ENCODE measurements around the gene PLPPR3.

DNA sequence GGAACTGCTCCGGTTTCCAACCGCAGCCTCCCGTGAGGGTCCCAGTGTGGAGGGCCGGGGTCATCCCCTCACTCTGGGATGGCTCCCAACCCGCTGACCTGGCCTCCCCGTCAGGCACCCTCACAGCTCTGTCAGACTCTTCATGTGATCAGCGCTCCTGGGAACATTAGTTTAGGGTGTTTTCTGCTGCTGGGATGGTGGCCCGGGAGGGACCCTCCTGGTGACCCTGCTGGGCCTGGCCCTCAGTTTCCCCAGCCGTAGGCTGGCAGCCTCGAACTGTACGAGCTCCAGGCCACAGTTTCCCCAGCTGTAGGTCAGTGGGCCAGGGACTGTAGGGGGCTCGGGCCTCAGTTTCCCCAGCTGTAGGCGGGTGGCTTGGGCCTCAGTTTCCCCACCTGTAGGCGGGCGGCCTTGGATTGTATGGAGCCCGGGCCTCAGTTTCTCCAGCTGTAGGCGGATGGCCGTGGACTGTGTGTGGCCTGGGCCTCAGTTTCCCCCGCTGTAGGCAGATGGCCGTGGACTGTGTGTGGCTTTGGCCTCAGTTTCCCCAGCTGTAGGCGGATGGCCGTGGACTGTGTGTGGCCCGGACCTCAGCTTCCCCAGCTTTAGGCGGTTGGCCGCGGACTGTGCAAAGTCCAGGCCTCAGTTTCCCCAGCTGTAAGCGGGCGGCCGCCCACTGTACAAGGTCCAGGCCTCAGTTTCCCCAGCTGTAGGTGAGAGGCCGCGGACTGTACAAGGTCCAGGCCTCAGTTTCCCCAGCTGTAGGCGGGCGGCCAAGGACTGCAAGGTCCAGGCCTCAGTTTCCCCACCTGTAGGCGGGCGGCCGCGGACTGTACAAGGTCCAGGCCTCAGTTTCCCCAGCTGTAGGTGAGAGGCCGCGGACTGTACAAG is 25.8 kb downstream of the PLPPR3 start:
- TF ChIP-seq, protein P1, sequence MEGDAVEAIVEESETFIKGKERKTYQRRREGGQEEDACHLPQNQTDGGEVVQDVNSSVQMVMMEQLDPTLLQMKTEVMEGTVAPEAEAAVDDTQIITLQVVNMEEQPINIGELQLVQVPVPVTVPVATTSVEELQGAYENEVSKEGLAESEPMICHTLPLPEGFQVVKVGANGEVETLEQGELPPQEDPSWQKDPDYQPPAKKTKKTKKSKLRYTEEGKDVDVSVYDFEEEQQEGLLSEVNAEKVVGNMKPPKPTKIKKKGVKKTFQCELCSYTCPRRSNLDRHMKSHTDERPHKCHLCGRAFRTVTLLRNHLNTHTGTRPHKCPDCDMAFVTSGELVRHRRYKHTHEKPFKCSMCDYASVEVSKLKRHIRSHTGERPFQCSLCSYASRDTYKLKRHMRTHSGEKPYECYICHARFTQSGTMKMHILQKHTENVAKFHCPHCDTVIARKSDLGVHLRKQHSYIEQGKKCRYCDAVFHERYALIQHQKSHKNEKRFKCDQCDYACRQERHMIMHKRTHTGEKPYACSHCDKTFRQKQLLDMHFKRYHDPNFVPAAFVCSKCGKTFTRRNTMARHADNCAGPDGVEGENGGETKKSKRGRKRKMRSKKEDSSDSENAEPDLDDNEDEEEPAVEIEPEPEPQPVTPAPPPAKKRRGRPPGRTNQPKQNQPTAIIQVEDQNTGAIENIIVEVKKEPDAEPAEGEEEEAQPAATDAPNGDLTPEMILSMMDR (conservative IDR thresholded peaks at IDR 0.05 in 1 of 2, IDR thresholded peaks at IDR 0.05 in 1 of 2; ENCODE audit: low read depth in 1 of 2, low read length in 2 of 2): no peak
- TF ChIP-seq EZH2 (IDR thresholded peaks at IDR 0.05; ENCODE audit: low read length, missing control alignments): no peak
